GM19467 (cell line): ENCODE results near the gene LDLRAD4.

ENCODE experiments used
- ATAC-seq: cut with Tn5 transposase; IDR thresholded peaks from one replicate; pipeline ENCODE4 v1.9.1; 2021; ENCODE audit warnings: mild to moderate bottlenecking, moderate library complexity; ENCODE audit not compliant: unreplicated experiment

Gene LDLRAD4

DNA sequence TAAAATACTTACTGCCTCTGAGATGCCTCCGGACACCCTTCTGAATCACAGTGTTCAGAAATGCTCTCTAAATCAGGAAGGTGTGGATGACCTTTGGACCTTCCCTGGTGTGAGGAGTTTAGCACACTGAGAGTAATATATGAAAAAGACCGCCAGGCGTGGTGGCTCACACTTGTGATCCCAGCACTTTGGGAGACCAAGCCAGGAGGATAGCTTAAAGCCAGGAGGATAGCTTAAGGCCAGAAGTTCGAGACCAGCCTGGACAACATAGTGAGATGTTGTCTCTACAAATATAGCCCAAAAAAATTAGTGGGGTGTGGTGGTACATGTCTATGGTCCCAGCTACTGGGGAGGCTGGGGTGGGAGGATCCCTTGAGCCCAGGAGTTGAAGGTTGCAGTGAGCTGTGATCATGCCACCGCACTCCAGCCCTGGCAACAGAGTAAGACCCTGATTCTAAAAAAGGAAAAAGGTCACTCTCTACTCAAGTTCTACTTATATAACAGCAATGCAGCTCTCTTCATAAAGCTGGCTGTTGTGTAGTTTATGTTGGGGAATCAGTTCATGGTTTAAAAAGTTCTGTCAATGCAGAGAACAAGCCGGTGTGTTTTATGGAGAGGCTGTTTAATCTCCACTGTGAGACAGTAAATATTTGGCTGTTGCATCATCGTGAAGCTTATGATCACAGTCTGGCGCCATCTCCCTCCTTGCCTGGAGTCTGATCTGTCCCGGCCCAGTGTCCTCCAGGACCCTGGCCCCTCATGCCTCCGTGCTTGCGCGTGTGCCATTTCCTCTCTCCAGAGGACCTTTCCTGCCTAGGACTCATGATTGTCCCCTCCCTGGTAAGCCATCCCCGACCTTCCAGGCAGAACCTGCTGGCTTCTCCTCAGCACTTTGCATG lies 323.3 kb downstream of the LDLRAD4 start:
- ATAC-seq = no peak

GRCh38 chr18:13542520-13542847 lies 323.9 kb downstream of the LDLRAD4 start:
- ATAC-seq = no peak

DNA sequence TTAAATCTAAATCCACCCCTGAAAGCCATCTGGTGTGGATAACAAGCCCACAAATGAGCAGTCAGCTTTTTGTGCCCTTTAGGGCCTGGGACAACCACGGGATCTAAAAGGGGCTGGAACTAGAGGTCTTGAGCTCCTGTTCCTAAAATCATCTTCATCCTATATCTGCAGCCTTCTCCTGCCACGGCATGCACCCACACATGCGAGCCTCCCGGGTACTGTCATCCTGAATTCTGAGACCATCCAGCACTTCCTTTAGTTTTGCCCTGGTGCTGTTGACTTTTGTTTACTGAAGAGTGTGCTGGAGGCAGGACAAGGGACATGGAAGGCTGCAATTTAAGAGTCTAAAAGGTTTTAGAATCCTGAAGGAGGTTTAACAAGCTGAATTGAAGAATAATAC lies 324.6 kb downstream of the LDLRAD4 start:
- no peak for ATAC-seq

GRCh38 chr18:13543811-13544732 lies 325.5 kb downstream of the LDLRAD4 start:
- ATAC-seq = no peak

- ATAC-seq = no peak
Measured at GRCh38 chr18:13544953-13545352, 326.4 kb downstream of the LDLRAD4 start.

DNA sequence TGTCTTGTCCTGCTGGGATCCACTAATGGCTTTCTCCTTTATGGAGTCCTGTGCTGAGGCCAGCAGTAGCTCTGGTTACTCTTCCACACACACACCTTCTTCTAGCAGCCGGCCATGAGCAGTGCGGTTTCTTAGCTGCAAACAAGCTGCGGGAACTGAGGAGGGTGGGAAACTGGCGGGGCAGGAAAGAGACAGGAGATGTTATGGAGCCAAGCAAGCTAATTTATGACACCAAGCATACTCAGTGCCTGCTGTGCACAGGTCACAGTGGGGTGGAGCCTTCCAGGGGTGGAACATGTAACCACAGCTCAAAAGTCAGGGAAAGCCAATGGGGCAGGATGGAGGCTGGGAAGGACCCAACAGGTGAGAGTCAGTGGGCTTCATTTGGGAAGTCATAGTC lies 327.0 kb downstream of the LDLRAD4 start:
- ATAC-seq = no peak

GRCh38 chr18:13545955-13546354 lies 327.4 kb downstream of the LDLRAD4 start:
- no peak for ATAC-seq

DNA sequence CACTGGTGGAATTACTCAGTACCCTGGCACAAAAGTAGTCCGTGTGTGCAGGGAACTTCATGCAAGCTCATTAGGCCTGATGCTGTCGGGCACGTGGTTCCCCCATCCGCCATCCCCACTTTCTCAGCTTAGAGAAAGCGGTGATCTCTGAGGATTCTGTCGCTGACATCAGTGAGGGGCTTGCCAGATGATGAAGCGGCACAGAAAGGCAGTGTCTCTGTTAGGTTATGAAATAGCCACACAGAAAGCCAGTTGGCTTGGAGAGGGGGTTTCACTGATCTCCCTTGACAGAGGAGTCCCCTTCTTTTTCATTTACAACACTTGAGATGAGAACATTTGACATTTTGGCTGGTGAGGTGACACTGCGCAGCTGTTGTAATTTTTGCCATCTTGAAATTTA lies 328.1 kb downstream of the LDLRAD4 start:
- ATAC-seq = no peak

DNA sequence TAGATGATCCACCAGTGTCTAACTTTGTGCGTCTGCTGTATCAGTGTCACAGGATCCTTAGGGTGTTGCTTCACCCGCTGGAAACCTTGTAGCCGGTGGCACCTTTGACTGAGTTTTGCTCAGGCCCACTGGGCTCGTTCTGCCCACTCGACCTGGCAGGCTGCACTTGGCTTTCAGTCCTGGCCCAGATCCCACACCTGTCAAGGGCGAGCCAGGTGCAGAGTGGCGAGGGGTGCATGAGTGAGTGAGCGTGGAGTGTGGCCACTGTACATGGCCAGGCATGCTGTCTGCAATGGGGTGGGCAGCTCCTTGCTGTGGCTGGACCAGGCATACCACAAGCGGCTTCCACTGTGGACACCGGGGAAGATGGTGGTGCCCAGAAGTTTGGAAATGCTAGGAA lies 328.8 kb downstream of the LDLRAD4 start:
- no peak for ATAC-seq

- ATAC-seq = no peak
Measured at GRCh38 chr18:13548106-13548819, 329.7 kb downstream of the LDLRAD4 start.

GRCh38 chr18:13548966-13549879 lies 330.7 kb downstream of the LDLRAD4 start:
- ATAC-seq = peak; percentile 61

GRCh38 chr18:13549880-13550232 lies 331.3 kb downstream of the LDLRAD4 start:
- ATAC-seq = no peak

DNA sequence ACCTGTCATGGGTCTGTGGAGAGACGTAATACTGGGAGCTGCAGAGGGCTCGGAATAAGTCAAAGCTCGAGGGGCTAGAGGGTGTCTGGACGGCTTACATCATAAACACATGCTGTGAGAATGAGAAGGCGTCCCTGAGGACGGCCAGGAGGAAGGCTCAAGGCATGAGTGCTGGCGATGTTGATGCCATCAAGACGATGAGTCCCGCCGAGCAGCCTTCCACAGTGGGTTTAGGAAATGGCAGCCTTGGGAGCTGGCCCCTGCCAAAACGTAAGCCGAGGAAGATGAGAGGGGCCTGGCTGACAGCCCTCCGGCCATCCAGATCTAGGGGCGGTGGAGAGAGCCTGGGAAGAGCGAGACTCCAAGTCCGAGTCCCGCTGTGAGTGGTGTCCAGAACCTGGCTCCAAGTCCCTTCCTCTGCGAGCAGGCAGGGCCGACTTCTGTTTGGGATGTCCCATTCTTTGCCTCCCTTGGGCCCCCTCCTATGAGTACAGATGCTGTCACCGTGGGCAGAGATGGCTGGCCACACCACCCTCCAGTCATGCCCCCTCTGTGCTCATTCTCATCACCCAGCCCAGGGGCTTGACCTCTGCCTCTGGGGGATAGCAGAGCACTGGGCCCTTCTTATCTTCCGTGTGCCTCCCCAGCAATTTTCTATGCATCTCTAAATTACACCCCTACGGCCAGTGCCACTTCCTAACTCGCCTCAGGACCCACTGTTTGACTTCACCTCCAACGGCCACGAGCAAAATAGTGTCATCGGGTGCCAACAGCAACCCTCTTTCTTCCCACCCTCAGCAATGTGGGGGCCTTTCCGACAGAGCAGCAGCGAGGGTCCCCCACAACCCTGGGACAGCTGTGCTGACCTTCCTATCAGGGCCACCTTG lies 332.1 kb downstream of the LDLRAD4 start:
- no peak for ATAC-seq

DNA sequence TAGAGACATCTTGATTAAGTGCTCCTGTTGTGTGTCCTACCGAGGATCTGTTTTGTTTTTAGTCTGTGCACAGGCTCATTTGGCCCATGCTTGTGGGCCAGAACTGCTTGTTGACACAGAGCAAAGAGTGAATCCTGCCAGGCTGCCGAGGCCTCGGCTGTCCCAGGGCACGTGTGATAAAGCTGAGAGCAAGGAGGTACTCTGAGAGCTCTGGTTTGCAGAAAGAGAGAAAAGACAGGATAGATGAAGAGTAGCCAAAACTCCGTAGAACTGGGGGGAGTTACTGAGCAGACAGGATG lies 332.7 kb downstream of the LDLRAD4 start:
- no peak for ATAC-seq

- ATAC-seq = no peak
Measured at GRCh38 chr18:13551841-13552733, 333.5 kb downstream of the LDLRAD4 start.

- ATAC-seq = no peak
Measured at GRCh38 chr18:13553449-13553848, 334.9 kb downstream of the LDLRAD4 start.

DNA sequence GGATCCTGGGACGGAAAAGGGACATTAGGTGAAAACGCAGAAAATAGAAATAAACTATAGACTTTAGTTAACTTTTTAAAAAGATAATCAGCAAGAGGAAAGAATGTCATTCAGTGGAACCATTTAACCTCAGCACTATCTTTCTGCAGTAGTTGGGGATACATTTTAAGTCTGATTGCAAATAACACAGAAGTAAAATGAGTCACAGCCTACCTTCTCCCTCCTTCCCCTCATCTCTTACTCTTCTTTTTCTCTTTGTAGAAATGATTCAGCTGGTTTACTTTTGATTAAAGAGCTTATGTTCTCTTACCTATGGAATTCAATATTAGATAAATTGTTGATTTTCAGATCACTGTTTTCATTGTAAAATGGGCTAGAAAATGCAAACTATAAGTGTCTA lies 336.6 kb downstream of the LDLRAD4 start:
- no peak for ATAC-seq

GRCh38 chr18:13555865-13556264 lies 337.3 kb downstream of the LDLRAD4 start:
- ATAC-seq = no peak

GRCh38 chr18:13556502-13556901 lies 337.9 kb downstream of the LDLRAD4 start:
- no peak for ATAC-seq
